Thoracic aorta (tissue), 2 donors: ENCODE measurements around the gene IFI44L. TPM values are rescaled to one million over a fixed set of nuclear protein-coding genes. Genes with fewer than 3 reads are reported as not detected.

Experiments
- ATAC-seq: fragments of 150-250 bp; one replicate; pipeline ENCODE4 v1.8.0; 2017; ENCODE audit warnings: low read depth; ENCODE audit not compliant: insufficient number of reproducible peaks, low FRiP score
- DNase-seq: peaks from one replicate; pipeline ENCODE4 v3.0.0-alpha.2; 2020; ENCODE audit warnings: low spot score
- H3K27ac ChIP-seq, 2 donors: fragments of 200-600 bp; sonication (generic); 1 replicate in 1 of 2; 2 replicates in 1 of 2; pipeline ENCODE4 v1.5.1; 2016; ENCODE audit warnings: mild to moderate bottlenecking in 2 of 2, moderate library complexity in 2 of 2
- H3K27me3 ChIP-seq: fragments of 200-600 bp; sonication (generic); replicated peaks from 2 replicates; pipeline ENCODE4 v1.6.0; 2016; ENCODE audit warnings: mild to moderate bottlenecking; ENCODE audit not compliant: insufficient read depth
- H3K36me3 ChIP-seq: fragments of 200-600 bp; sonication (generic); one replicate; pipeline ENCODE4 v1.5.1; 2016
- H3K4me1 ChIP-seq, 2 donors: fragments of 200-600 bp; sonication (generic); 1 replicate in 1 of 2; 2 replicates in 1 of 2; pipeline versions ENCODE4 v1.5.1 to v1.6.0; 2016; ENCODE audit warnings: low read depth in 2 of 2, mild to moderate bottlenecking in 1 of 2; ENCODE audit not compliant: control insufficient read depth in 1 of 2
- H3K4me3 ChIP-seq: fragments of 200-600 bp; sonication (generic); 2 replicates; pipeline ENCODE4 v1.5.1; 2016; ENCODE audit warnings: mild to moderate bottlenecking
- H3K9me3 ChIP-seq: fragments of 200-600 bp; sonication (generic); 2 replicates; pipeline ENCODE4 v1.5.1; 2016
- CTCF ChIP-seq: fragments of 200-600 bp; sonication (generic); IDR thresholded peaks from one replicate; pipeline ENCODE4 v1.5.1; 2019; ENCODE audit warnings: antibody characterized with exemption
- total RNA-seq, 2 donors: library from RNA; depleted of rRNA; stranded (reverse); fragments of >200 nt; gene quantifications; one replicate each; pipeline versions ENCODE4 v1.1.0 to v1.2.3, GENCODE V29; 2016

IFI44L gene
- total RNA-seq, 2 donors from 2014 or later, result 17.3 to 18.7 TPM

- Histone ChIP-seq H3K4me1 (no peaks in the 10 kb centered on the region), H3K36me3 (no peaks in the 10 kb centered on the region), H3K27ac (no peak overlapping the region), H3K27me3 (no peaks in the 10 kb centered on the region), H3K9me3 (no peaks in the 10 kb centered on the region), H3K4me3 (no peak overlapping the region)
- ATAC-seq (no peak), DNase-seq (no peak)
- no peak for TF ChIP-seq CTCF
Observed at GRCh38 chr1:78668427-78668826, 48.2 kb downstream of the IFI44L start.

- H3K27me3 ChIP-seq, result no peaks in the 10 kb centered on the region
- TF ChIP-seq CTCF, result no peak
- DNase-seq, result no peak
- H3K36me3 ChIP-seq, result no peaks in the 10 kb centered on the region
- no peaks in the 10 kb centered on the region for H3K9me3 ChIP-seq
- H3K27ac ChIP-seq, result no peak overlapping the region
- no peaks in the 10 kb centered on the region for H3K4me1 ChIP-seq
- H3K4me3 ChIP-seq, result no peak overlapping the region
- ATAC-seq, result no peak
Observed at GRCh38 chr1:78672428-78672827, 52.2 kb downstream of the IFI44L start.

GRCh38 chr1:78673120-78673519, 52.9 kb downstream of the IFI44L start:
- TF ChIP-seq CTCF, result no peak
- Histone ChIP-seq H3K9me3 (no peaks in the 10 kb centered on the region), H3K36me3 (no peaks in the 10 kb centered on the region), H3K27ac (no peak overlapping the region), H3K4me3 (no peak overlapping the region), H3K4me1 (no peaks in the 10 kb centered on the region), H3K27me3 (no peaks in the 10 kb centered on the region)
- ATAC-seq (no peak), DNase-seq (no peak)

- DNase-seq, result peak; percentile 13
- Histone ChIP-seq H3K4me1 (no peaks in the 10 kb centered on the region), H3K36me3 (no peaks in the 10 kb centered on the region), H3K4me3 (no peak overlapping the region), H3K9me3 (no peaks in the 10 kb centered on the region), H3K27me3 (no peaks in the 10 kb centered on the region), H3K27ac (no peak overlapping the region)
- peak; percentile 77 for TF ChIP-seq CTCF
- peak; percentile 71 for ATAC-seq
Observed at GRCh38 chr1:78676347-78676982, 56.2 kb downstream of the IFI44L start.

GRCh38 chr1:78676993-78677392, 56.7 kb downstream of the IFI44L start:
- DNase-seq (no peak), ATAC-seq (no peak)
- TF ChIP-seq CTCF, result no peak
- H3K27ac ChIP-seq, result no peak overlapping the region
- no peaks in the 10 kb centered on the region for H3K36me3 ChIP-seq
- H3K27me3 ChIP-seq, result no peaks in the 10 kb centered on the region
- no peaks in the 10 kb centered on the region for H3K4me1 ChIP-seq
- no peak overlapping the region for H3K4me3 ChIP-seq
- no peaks in the 10 kb centered on the region for H3K9me3 ChIP-seq
